Parathyroid adenoma (tissue), 2 donors: ENCODE measurements around the gene TBC1D2.

Experiments
- H2AFZ ChIP-seq: fragments of 300-600 bp; sonication (generic); one replicate; pipeline ENCODE4 v1.7.0; 2017; ENCODE audit warnings: antibody characterized with exemption, mild to moderate bottlenecking
- H3K27ac ChIP-seq: fragments of 300-600 bp; sonication (generic); one replicate; pipeline ENCODE4 v1.7.0; 2017
- H3K27me3 ChIP-seq: fragments of 300-600 bp; sonication (generic); one replicate; pipeline ENCODE4 v1.7.0; 2017; ENCODE audit warnings: low read length; ENCODE audit not compliant: control insufficient read depth, insufficient read depth
- H3K36me3 ChIP-seq: fragments of 300-600 bp; sonication (generic); one replicate; pipeline ENCODE4 v1.7.0; 2017; ENCODE audit warnings: low read length; ENCODE audit not compliant: control insufficient read depth, insufficient read depth
- H3K4me1 ChIP-seq: fragments of 300-600 bp; sonication (generic); one replicate; pipeline ENCODE4 v1.7.0; 2017; ENCODE audit warnings: control low read depth
- H3K4me2 ChIP-seq: fragments of 300-600 bp; sonication (generic); one replicate; pipeline ENCODE4 v1.7.0; 2017; ENCODE audit warnings: low read length
- H3K4me3 ChIP-seq: fragments of 300-600 bp; sonication (generic); one replicate; pipeline ENCODE4 v1.7.0; 2017; ENCODE audit warnings: low read depth, low read length
- H3K79me2 ChIP-seq: fragments of 300-600 bp; sonication (generic); one replicate; pipeline ENCODE4 v1.7.0; 2017; ENCODE audit warnings: control low read depth
- H3K9ac ChIP-seq: fragments of 300-600 bp; sonication (generic); one replicate; pipeline ENCODE4 v1.7.0; 2017; ENCODE audit warnings: mild to moderate bottlenecking
- H3K9me3 ChIP-seq: fragments of 300-600 bp; sonication (generic); one replicate; pipeline ENCODE4 v1.7.0; 2017; ENCODE audit warnings: low read length; ENCODE audit not compliant: control insufficient read depth
- CTCF ChIP-seq: fragments of 300-600 bp; sonication (generic); IDR thresholded peaks from one replicate; pipeline ENCODE4 v1.7.0; 2017; ENCODE audit warnings: antibody characterized with exemption, mild to moderate bottlenecking
- donor health status: primary hyperparathyroidism.

TBC1D2 gene

GRCh38 chr9:98219794-98220370 lies 35.6 kb downstream of the TBC1D2 start:
- Histone ChIP-seq H3K9me3 (no peaks in the 10 kb centered on the region), H3K4me2 (no peak overlapping the region), H3K79me2 (no peaks in the 10 kb centered on the region), H3K36me3 (no peaks in the 10 kb centered on the region), H3K4me3 (no peak overlapping the region), H2AFZ (no peak overlapping the region), H3K27me3 (no peaks in the 10 kb centered on the region), H3K9ac (no peak overlapping the region), H3K27ac (no peak overlapping the region), H3K4me1 (no peaks in the 10 kb centered on the region)
- TF ChIP-seq CTCF = no peak

GRCh38 chr9:98219364-98219716 lies 36.1 kb downstream of the TBC1D2 start:
- no peak overlapping the region for H3K9ac ChIP-seq
- no peaks in the 10 kb centered on the region for H3K4me1 ChIP-seq
- H3K9me3 ChIP-seq = no peaks in the 10 kb centered on the region
- no peaks in the 10 kb centered on the region for H3K27me3 ChIP-seq
- no peak for TF ChIP-seq CTCF
- H2AFZ ChIP-seq = no peak overlapping the region
- H3K4me3 ChIP-seq = no peak overlapping the region
- no peaks in the 10 kb centered on the region for H3K79me2 ChIP-seq
- no peak overlapping the region for H3K27ac ChIP-seq
- no peak overlapping the region for H3K4me2 ChIP-seq
- H3K36me3 ChIP-seq = no peaks in the 10 kb centered on the region

- Histone ChIP-seq H2AFZ (no peak overlapping the region), H3K27ac (no peak overlapping the region), H3K36me3 (no peaks in the 10 kb centered on the region), H3K79me2 (no peaks in the 10 kb centered on the region), H3K4me1 (no peaks in the 10 kb centered on the region), H3K27me3 (no peaks in the 10 kb centered on the region), H3K4me2 (no peak overlapping the region), H3K9me3 (no peaks in the 10 kb centered on the region), H3K9ac (no peak overlapping the region), H3K4me3 (no peak overlapping the region)
- TF ChIP-seq CTCF = no peak
Measured at GRCh38 chr9:98218562-98219363, 36.7 kb downstream of the TBC1D2 start.

GRCh38 chr9:98217255-98217654 lies 38.2 kb downstream of the TBC1D2 start:
- no peak overlapping the region for H3K27ac ChIP-seq
- H3K4me2 ChIP-seq = no peak overlapping the region
- no peaks in the 10 kb centered on the region for H3K79me2 ChIP-seq
- no peaks in the 10 kb centered on the region for H3K4me1 ChIP-seq
- no peaks in the 10 kb centered on the region for H3K27me3 ChIP-seq
- no peak for TF ChIP-seq CTCF
- H3K9ac ChIP-seq = no peak overlapping the region
- no peaks in the 10 kb centered on the region for H3K9me3 ChIP-seq
- no peaks in the 10 kb centered on the region for H3K36me3 ChIP-seq
- no peak overlapping the region for H3K4me3 ChIP-seq
- H2AFZ ChIP-seq = no peak overlapping the region

- TF ChIP-seq CTCF = no peak
- Histone ChIP-seq H3K27ac (no peak overlapping the region), H3K36me3 (no peaks in the 10 kb centered on the region)
Measured at GRCh38 chr9:98216391-98216790, 39.1 kb downstream of the TBC1D2 start.

More at GRCh38 chr9:98216391-98216790, 39.1 kb downstream of the TBC1D2 start:
- Histone ChIP-seq H3K27me3 (no peaks in the 10 kb centered on the region), H3K9me3 (no peaks in the 10 kb centered on the region), H2AFZ (no peak overlapping the region), H3K9ac (no peak overlapping the region), H3K4me3 (no peak overlapping the region), H3K4me1 (no peaks in the 10 kb centered on the region), H3K79me2 (no peaks in the 10 kb centered on the region), H3K4me2 (no peak overlapping the region)
